GM19328 (cell line): ENCODE results near the gene NTM.

Experiments
- ATAC-seq: cut with Tn5 transposase; IDR thresholded peaks from one replicate; pipeline ENCODE4 v1.9.1; 2021; ENCODE audit warnings: mild to moderate bottlenecking, moderate library complexity; ENCODE audit not compliant: unreplicated experiment

NTM gene

GRCh38 chr11:131928992-131929391, 558.6 kb downstream of the NTM start:
- no peak for ATAC-seq

GRCh38 chr11:131932584-131933325, 562.3 kb downstream of the NTM start:
- no peak for ATAC-seq

GRCh38 chr11:131934006-131934405, 563.6 kb downstream of the NTM start:
- no peak for ATAC-seq

GRCh38 chr11:131938351-131938751, 567.9 kb downstream of the NTM start:
- no peak for ATAC-seq

GRCh38 chr11:131940126-131940525, 569.7 kb downstream of the NTM start:
- ATAC-seq: no peak

GRCh38 chr11:131942878-131943277, 572.5 kb downstream of the NTM start:
- ATAC-seq: no peak

- ATAC-seq: no peak
Observed at GRCh38 chr11:131943295-131943694, 572.9 kb downstream of the NTM start.

GRCh38 chr11:131944736-131945135, 574.3 kb downstream of the NTM start:
- ATAC-seq: no peak

- ATAC-seq: no peak
Observed at GRCh38 chr11:131945706-131946105, 575.3 kb downstream of the NTM start.

- ATAC-seq: no peak
Observed at GRCh38 chr11:131947511-131947910, 577.1 kb downstream of the NTM start.

- no peak for ATAC-seq
Observed at GRCh38 chr11:131951121-131951520, 580.7 kb downstream of the NTM start.

- ATAC-seq: no peak
Observed at GRCh38 chr11:131954146-131954545, 583.7 kb downstream of the NTM start.

- ATAC-seq: no peak
Observed at GRCh38 chr11:131955904-131956303, 585.5 kb downstream of the NTM start.

- no peak for ATAC-seq
Observed at GRCh38 chr11:131957201-131957600, 586.8 kb downstream of the NTM start.

GRCh38 chr11:131957875-131958274, 587.5 kb downstream of the NTM start:
- ATAC-seq: no peak

GRCh38 chr11:131962818-131963217, 592.4 kb downstream of the NTM start:
- no peak for ATAC-seq

- no peak for ATAC-seq
Observed at GRCh38 chr11:131964698-131965483, 594.5 kb downstream of the NTM start.

GRCh38 chr11:131965504-131965903, 595.1 kb downstream of the NTM start:
- no peak for ATAC-seq

GRCh38 chr11:131966667-131967066, 596.3 kb downstream of the NTM start:
- ATAC-seq: no peak

- no peak for ATAC-seq
Observed at GRCh38 chr11:131969261-131969660, 598.8 kb downstream of the NTM start.

GRCh38 chr11:131973061-131973460, 602.6 kb downstream of the NTM start:
- ATAC-seq: no peak

- ATAC-seq: no peak
Observed at GRCh38 chr11:131975619-131976018, 605.2 kb downstream of the NTM start.
